K562 (cell line): Measurements from ENCODE around the gene MAP10. TPM values are rescaled to one million over a fixed set of nuclear protein-coding genes. Genes with fewer than 3 reads are reported as not detected.

Experiments
- CBX8 ChIP-seq: fragments of 200-600 bp; sonication (generic); IDR thresholded peaks from 2 replicates; pipeline ENCODE4 v1.6.1; 2012; ENCODE audit warnings: borderline replicate concordance, mixed run types, low read depth, mild to moderate bottlenecking, moderate library complexity, mixed read lengths, low read length, control low read depth, inconsistent platforms; ENCODE audit not compliant: poor library complexity, severe bottlenecking; ENCODE audit errors: extremely low read depth
- CCAR2 ChIP-seq: fragments of 200-400 bp; formaldehyde crosslinking; IDR thresholded peaks from 2 replicates; pipeline ENCODE4 v1.6.1; 2017; ENCODE audit warnings: mild to moderate bottlenecking, low read depth, low read length
- CHD1 ChIP-seq: fragments of 200-600 bp; sonication (generic); IDR thresholded peaks from one replicate; pipeline ENCODE4 v1.6.1; 2012; ENCODE audit warnings: mild to moderate bottlenecking, moderate library complexity, low read length, inconsistent platforms
- CSDE1 ChIP-seq, 2 experiments: fragments of 450-650 bp; IDR thresholded peaks; 2 replicates each; pipeline ENCODE4 v1.6.1; 2016; ENCODE audit warnings: mild to moderate bottlenecking in 1 of 2
- ESRRA ChIP-seq: fragments of 450-650 bp; IDR thresholded peaks from 2 replicates; pipeline ENCODE4 v1.6.1; 2014; ENCODE audit warnings: low read depth, mild to moderate bottlenecking, moderate library complexity, borderline replicate concordance
- HCFC1 ChIP-seq: IDR thresholded peaks from 2 replicates; pipeline ENCODE4 v1.6.1; 2012; ENCODE audit warnings: low read depth, low read length, improper control_type of control experiment
- KHSRP ChIP-seq: fragments of 450-650 bp; IDR thresholded peaks from 2 replicates; pipeline ENCODE4 v1.6.1; 2017
- KLF13 ChIP-seq: fragments of 450-650 bp; IDR thresholded peaks from 2 replicates; pipeline ENCODE4 v1.6.1; 2016; ENCODE audit warnings: missing genetic modification characterization, low read depth, mild to moderate bottlenecking, missing compliant biosample characterization, moderate library complexity, borderline replicate concordance
- L3MBTL2 ChIP-seq: fragments of 450-650 bp; IDR thresholded peaks from 2 replicates; pipeline ENCODE4 v1.6.1; 2016; ENCODE audit warnings: mild to moderate bottlenecking, moderate library complexity
- MXI1 ChIP-seq: IDR thresholded peaks from 2 replicates; pipeline ENCODE4 v1.6.1; 2011; ENCODE audit warnings: low read depth, mild to moderate bottlenecking, improper control_type of control experiment, low read length
- NCOA6 ChIP-seq: fragments of 450-650 bp; IDR thresholded peaks from 2 replicates; pipeline ENCODE4 v1.6.1; 2017; ENCODE audit warnings: mild to moderate bottlenecking
- NFATC3 ChIP-seq: fragments of 450-650 bp; IDR thresholded peaks from 2 replicates; pipeline ENCODE4 v1.6.1; 2017; ENCODE audit warnings: mild to moderate bottlenecking
- NR0B1 ChIP-seq: fragments of 450-650 bp; IDR thresholded peaks from one replicate; pipeline ENCODE4 v1.6.1; 2018; ENCODE audit warnings: mild to moderate bottlenecking, moderate library complexity; ENCODE audit not compliant: partially characterized antibody
- POLR3G ChIP-seq: IDR thresholded peaks from 2 replicates; pipeline ENCODE4 v1.6.1; 2011; ENCODE audit not compliant: insufficient read length, insufficient replicate concordance; ENCODE audit errors: extremely low read depth
- PTTG1 ChIP-seq: fragments of 450-650 bp; IDR thresholded peaks from 2 replicates; pipeline ENCODE4 v1.6.1; 2016; ENCODE audit warnings: low read depth, mild to moderate bottlenecking, missing genetic modification characterization, missing compliant biosample characterization
- RCOR1 ChIP-seq, 2 experiments: IDR thresholded peaks; 2 replicates each; pipeline ENCODE4 v1.6.1; 2012; ENCODE audit warnings: low read depth in 2 of 2, low read length in 2 of 2, borderline replicate concordance in 1 of 2, improper control_type of control experiment in 1 of 2
- SRF ChIP-seq, 2 experiments: fragments of 250-450, 450-650 bp in 1 of 2; sonication (Bioruptor Pico) in 1 of 2; sonication (generic) in 1 of 2; formaldehyde crosslinking; IDR thresholded peaks; 2 replicates each; pipeline versions ENCODE4 v1.5.0 to v1.5.1; 2020 to 2022; ENCODE audit warnings: mild to moderate bottlenecking in 1 of 2, missing genetic modification reagents in 1 of 2
- SRSF3 ChIP-seq: fragments of 200-400 bp; formaldehyde crosslinking; IDR thresholded peaks from 2 replicates; pipeline ENCODE4 v1.6.1; 2016; ENCODE audit warnings: mild to moderate bottlenecking, low read length, moderate library complexity; ENCODE audit not compliant: insufficient read depth
- TAF1 ChIP-seq: IDR thresholded peaks from 2 replicates; pipeline ENCODE4 v1.6.1; 2011; ENCODE audit warnings: mild to moderate bottlenecking, low read length, moderate library complexity; ENCODE audit not compliant: insufficient read depth, control insufficient read depth, severe bottlenecking; ENCODE audit errors: extremely low read depth
- XRCC5 ChIP-seq: fragments of 200-400 bp; formaldehyde crosslinking; IDR thresholded peaks from 2 replicates; pipeline ENCODE4 v1.6.1; 2017; ENCODE audit warnings: low read depth, mild to moderate bottlenecking, low read length
- ZBTB17 ChIP-seq: fragments of 450-650 bp; formaldehyde crosslinking; IDR thresholded peaks from 2 replicates; pipeline ENCODE4 v1.4.0; 2020; ENCODE audit warnings: mild to moderate bottlenecking
- ZBTB34 ChIP-seq: fragments of 250-450 bp; sonication (Bioruptor Pico); IDR thresholded peaks from 2 replicates; pipeline ENCODE4 v1.8.0; 2021; ENCODE audit warnings: mild to moderate bottlenecking, moderate library complexity
- ZNF12 ChIP-seq: sonication (generic); formaldehyde crosslinking; IDR thresholded peaks from 2 replicates; pipeline ENCODE4 v1.4.0; 2020; ENCODE audit warnings: mild to moderate bottlenecking, missing genetic modification reagents
- ZZZ3 ChIP-seq: fragments of 450-650 bp; IDR thresholded peaks from 2 replicates; pipeline ENCODE4 v1.6.1; 2016; ENCODE audit warnings: antibody characterized with exemption, mild to moderate bottlenecking, moderate library complexity
- polyA plus RNA-seq, 8 experiments: library from polyadenylated mRNA; depleted of rRNA in 4 of 8; stranded (reverse) in 5 of 8; unstranded in 3 of 8; fragments of >200 nt; fragmentation: Nextera tagmentation in 2 of 8; fragmentation: Illumina TruSeq in 1 of 8; extraction: Ambion mirVana in 2 of 8; extraction: Trizol in 1 of 8; gene quantifications; 2 replicates each; pipeline versions ENCODE4 v1.2.1 to v1.2.3, GENCODE V29; 2011 to 2014; ENCODE audit warnings: inconsistent platforms in 1 of 8, missing spikeins in 1 of 8
- total RNA-seq, 7 experiments: library from RNA; depleted of rRNA in 6 of 7; stranded (reverse); fragments of >200 nt in 6 of 7; fragmentation: Illumina TruSeq in 2 of 7; extraction: Trizol in 2 of 7; gene quantifications; 2 replicates each; pipeline versions ENCODE4 v1.2.1 to v1.2.3, GENCODE V29; 2011 to 2021; ENCODE audit warnings: low replicate concordance in 1 of 7
- TF ChIP-seq, protein P1 (sequence below): fragments of 450-650 bp; formaldehyde crosslinking; IDR thresholded peaks from 2 replicates; pipeline ENCODE4 v1.4.0; 2020; ENCODE audit warnings: mild to moderate bottlenecking, moderate library complexity

Gene MAP10
- total and polyA plus RNA-seq, 9 of the 15 experiments (the other 6 are each of a cell fraction or from before 2014, with no cell fraction given): 0.11 to 0.98 (median 0.69) TPM

GRCh38 chr1:232805269-232806185 is at the start of gene MAP10 (continued):
- TF ChIP-seq TAF1: peak; percentile 35
- TF ChIP-seq ZBTB17 (CRISPR knock-in tag): no peak
- 0 out of 2 replicates have a peak, but pooled peaks have one; percentile 50 for TF ChIP-seq ZNF12
- no peak for TF ChIP-seq CBX8
- no peak for TF ChIP-seq NFATC3
- peak; percentile 24; the same call in 1 of the 2 replicates for TF ChIP-seq HCFC1
- TF ChIP-seq XRCC5: no peak
- TF ChIP-seq MXI1: peak; percentile 52; the same call in 1 of the 2 replicates
- no peak for TF ChIP-seq SRF (CRISPR knock-in tag; IDR thresholded peaks at IDR 0.05)
- TF ChIP-seq ZBTB34 (CRISPR knock-in tag): no peak
- no peak for TF ChIP-seq ESRRA
- TF ChIP-seq POLR3G: no peak
- no peak for TF ChIP-seq SRSF3
- TF ChIP-seq CSDE1 (IDR thresholded peaks at IDR 0.05): no peak
- no peak for TF ChIP-seq KLF13
- peak; percentile 92 for TF ChIP-seq L3MBTL2
- TF ChIP-seq RCOR1 (IDR thresholded peaks at IDR 0.05; ENCODE audit: borderline replicate concordance in 1 of 2, low read depth in 2 of 2, low read length in 2 of 2): no peak
- TF ChIP-seq, protein P1, sequence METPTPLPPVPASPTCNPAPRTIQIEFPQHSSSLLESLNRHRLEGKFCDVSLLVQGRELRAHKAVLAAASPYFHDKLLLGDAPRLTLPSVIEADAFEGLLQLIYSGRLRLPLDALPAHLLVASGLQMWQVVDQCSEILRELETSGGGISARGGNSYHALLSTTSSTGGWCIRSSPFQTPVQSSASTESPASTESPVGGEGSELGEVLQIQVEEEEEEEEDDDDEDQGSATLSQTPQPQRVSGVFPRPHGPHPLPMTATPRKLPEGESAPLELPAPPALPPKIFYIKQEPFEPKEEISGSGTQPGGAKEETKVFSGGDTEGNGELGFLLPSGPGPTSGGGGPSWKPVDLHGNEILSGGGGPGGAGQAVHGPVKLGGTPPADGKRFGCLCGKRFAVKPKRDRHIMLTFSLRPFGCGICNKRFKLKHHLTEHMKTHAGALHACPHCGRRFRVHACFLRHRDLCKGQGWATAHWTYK (CRISPR knock-in tag): 0 out of 2 replicates have a peak, but pooled peaks have one; percentile 22
- TF ChIP-seq CHD1: no peak
- TF ChIP-seq KHSRP: no peak
- TF ChIP-seq ZZZ3: no peak
- no peak for TF ChIP-seq CCAR2
- no peak for TF ChIP-seq NCOA6
- TF ChIP-seq PTTG1: no peak
- TF ChIP-seq NR0B1: no peak
